GM19463 (cell line): ENCODE results near the gene CPLANE2.
A peak's percentile ranks its signal among the peaks of the same experiment; 100 is the strongest.
"Not testable (repeated sequence)": the region's sequence is repeated elsewhere in the genome, so short reads cannot be mapped to it uniquely, and the experiment has no call there.

ENCODE experiments used
- ATAC-seq: cut with Tn5 transposase; IDR thresholded peaks from one replicate; pipeline ENCODE4 v1.9.1; 2021; ENCODE audit warnings: mild to moderate bottlenecking, moderate library complexity; ENCODE audit not compliant: unreplicated experiment

The CPLANE2 gene

GRCh38 chr1:16210581-16210980 is 26.4 kb downstream of the CPLANE2 start:
- ATAC-seq = no peak

- ATAC-seq = no peak
These were observed 27.1 kb downstream of the CPLANE2 start for GRCh38 chr1:16209847-16210407.

GRCh38 chr1:16209132-16209846 is 27.7 kb downstream of the CPLANE2 start:
- no peak for ATAC-seq

- no peak for ATAC-seq
These were observed 28.6 kb downstream of the CPLANE2 start for GRCh38 chr1:16208270-16208987.

GRCh38 chr1:16207318-16208269 is 29.4 kb downstream of the CPLANE2 start:
- no peak for ATAC-seq

GRCh38 chr1:16206547-16207317 is 30.3 kb downstream of the CPLANE2 start:
- ATAC-seq = peak; percentile 74

- peak; percentile 13 for ATAC-seq
These were observed 31.0 kb downstream of the CPLANE2 start for GRCh38 chr1:16205891-16206546.

- ATAC-seq = no peak
These were observed 31.7 kb downstream of the CPLANE2 start for GRCh38 chr1:16205334-16205671.

GRCh38 chr1:16204634-16205333 is 32.2 kb downstream of the CPLANE2 start:
- ATAC-seq = no peak

- ATAC-seq = no peak
These were observed 32.8 kb downstream of the CPLANE2 start for GRCh38 chr1:16204216-16204615.

- no peak for ATAC-seq
These were observed 33.4 kb downstream of the CPLANE2 start for GRCh38 chr1:16203550-16203949.

- ATAC-seq = no peak
These were observed 34.4 kb downstream of the CPLANE2 start for GRCh38 chr1:16202281-16203210.

- no peak for ATAC-seq
These were observed 37.3 kb downstream of the CPLANE2 start for GRCh38 chr1:16199700-16200099.

GRCh38 chr1:16199157-16199501 is 37.9 kb downstream of the CPLANE2 start:
- ATAC-seq = no peak

- no peak for ATAC-seq
These were observed 38.4 kb downstream of the CPLANE2 start for GRCh38 chr1:16198444-16199156.

GRCh38 chr1:16196874-16197273 is 40.1 kb downstream of the CPLANE2 start:
- ATAC-seq = no peak

GRCh38 chr1:16196139-16196538 is 40.8 kb downstream of the CPLANE2 start:
- not testable (repeated sequence) for ATAC-seq

- ATAC-seq = no peak
These were observed 41.5 kb downstream of the CPLANE2 start for GRCh38 chr1:16195518-16195905.
